ENCODE results near the gene MS4A13.

DNA sequence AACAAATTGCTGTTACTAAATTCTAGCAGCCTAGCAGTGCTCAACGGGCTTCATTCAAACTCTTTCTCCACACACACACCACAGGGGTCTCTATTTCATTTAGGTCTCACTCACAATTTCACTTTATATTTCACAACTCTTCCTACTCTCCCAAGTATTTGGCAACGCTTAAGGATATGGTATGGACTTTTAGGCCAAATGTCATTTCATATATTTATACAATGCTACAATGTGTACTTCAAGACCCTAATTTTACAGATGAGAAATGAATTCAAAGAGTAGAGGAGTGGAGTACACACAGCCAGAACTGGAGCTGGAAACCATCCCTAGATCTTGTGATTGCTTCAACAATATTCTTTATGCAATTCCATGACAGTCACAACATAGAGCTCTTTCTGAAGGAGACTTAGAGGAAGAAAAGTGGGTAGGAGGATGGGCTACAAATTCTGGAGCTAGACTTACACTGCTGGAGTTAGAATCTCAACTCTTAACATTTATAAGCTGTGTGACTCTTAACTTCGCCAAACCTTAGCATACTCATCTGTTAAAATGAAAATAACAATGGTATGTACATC, 2.5 kb upstream of the MS4A13 start:
- no peak for TF ChIP-seq FOXJ3 (CRISPR knock-in tag; IDR thresholded peaks at IDR 0.05)
- no peak for TF ChIP-seq RAD21 (IDR thresholded peaks at IDR 0.05; ENCODE audit: low read length)
- TF ChIP-seq, protein P1, sequence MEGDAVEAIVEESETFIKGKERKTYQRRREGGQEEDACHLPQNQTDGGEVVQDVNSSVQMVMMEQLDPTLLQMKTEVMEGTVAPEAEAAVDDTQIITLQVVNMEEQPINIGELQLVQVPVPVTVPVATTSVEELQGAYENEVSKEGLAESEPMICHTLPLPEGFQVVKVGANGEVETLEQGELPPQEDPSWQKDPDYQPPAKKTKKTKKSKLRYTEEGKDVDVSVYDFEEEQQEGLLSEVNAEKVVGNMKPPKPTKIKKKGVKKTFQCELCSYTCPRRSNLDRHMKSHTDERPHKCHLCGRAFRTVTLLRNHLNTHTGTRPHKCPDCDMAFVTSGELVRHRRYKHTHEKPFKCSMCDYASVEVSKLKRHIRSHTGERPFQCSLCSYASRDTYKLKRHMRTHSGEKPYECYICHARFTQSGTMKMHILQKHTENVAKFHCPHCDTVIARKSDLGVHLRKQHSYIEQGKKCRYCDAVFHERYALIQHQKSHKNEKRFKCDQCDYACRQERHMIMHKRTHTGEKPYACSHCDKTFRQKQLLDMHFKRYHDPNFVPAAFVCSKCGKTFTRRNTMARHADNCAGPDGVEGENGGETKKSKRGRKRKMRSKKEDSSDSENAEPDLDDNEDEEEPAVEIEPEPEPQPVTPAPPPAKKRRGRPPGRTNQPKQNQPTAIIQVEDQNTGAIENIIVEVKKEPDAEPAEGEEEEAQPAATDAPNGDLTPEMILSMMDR (IDR thresholded peaks at IDR 0.05), result no peak
- TF ChIP-seq, protein P2, sequence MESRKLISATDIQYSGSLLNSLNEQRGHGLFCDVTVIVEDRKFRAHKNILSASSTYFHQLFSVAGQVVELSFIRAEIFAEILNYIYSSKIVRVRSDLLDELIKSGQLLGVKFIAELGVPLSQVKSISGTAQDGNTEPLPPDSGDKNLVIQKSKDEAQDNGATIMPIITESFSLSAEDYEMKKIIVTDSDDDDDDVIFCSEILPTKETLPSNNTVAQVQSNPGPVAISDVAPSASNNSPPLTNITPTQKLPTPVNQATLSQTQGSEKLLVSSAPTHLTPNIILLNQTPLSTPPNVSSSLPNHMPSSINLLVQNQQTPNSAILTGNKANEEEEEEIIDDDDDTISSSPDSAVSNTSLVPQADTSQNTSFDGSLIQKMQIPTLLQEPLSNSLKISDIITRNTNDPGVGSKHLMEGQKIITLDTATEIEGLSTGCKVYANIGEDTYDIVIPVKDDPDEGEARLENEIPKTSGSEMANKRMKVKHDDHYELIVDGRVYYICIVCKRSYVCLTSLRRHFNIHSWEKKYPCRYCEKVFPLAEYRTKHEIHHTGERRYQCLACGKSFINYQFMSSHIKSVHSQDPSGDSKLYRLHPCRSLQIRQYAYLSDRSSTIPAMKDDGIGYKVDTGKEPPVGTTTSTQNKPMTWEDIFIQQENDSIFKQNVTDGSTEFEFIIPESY (IDR thresholded peaks at IDR 0.05; ENCODE audit: borderline replicate concordance, low read depth), result no peak
